ENCODE data around the gene DNAJB1. TPM values are rescaled to one million over a fixed set of nuclear protein-coding genes. Genes with fewer than 3 reads are reported as not detected.

DNAJB1 gene
- total RNA-seq, 1 experiment from 2014 or later = 77.7 TPM

GRCh38 chr19:14558370-14559066, 40.3 kb upstream of the DNAJB1 start:
- Mint-ChIP-seq H3K9me3 (no peaks in the 10 kb centered on the region), H3K36me3 (ENCODE audit: insufficient read depth in 1 of 3, low read depth in 3 of 3) (no peaks in the 10 kb centered on the region; a peak in 3 of 7 replicates), H3K4me3 (no peak overlapping the region; a peak in 1 of 5 replicates), H3K27ac (peak overlapping the region; percentile 77 to 80 (median 78); a peak in 3 of 7 replicates), H3K27me3 (ENCODE audit: low read depth) (no peaks in the 10 kb centered on the region), H3K4me1 (peaks cover 33 to 55% of the 10 kb centered on the region in 2 experiments)
- WGBS (ENCODE audit: extremely low coverage, insufficient read length, low lambda C conversion rate) = no CpG with 5 or more reads among the region's 23 CpGs
- no peak overlapping the region for H2BK20ac ChIP-seq (ENCODE audit: low read depth, low read length, poor library complexity, severe bottlenecking)
- H2AFZ ChIP-seq (ENCODE audit: low read length) = no peak overlapping the region
- H3T11ph ChIP-seq (ENCODE audit: low read length) = no peak overlapping the region
- H3K4me1 ChIP-seq (ENCODE audit: insufficient read depth, low read length) = no peaks in the 10 kb centered on the region; the same call in 1 of the 2 replicates
- H3K56ac ChIP-seq (ENCODE audit: insufficient read length, low read depth, low read length) = no peak overlapping the region
- H3K79me2 ChIP-seq (ENCODE audit: insufficient read depth, low read length) = peaks cover 1% of the 10 kb centered on the region; the same call in 1 of the 2 replicates
- no peak overlapping the region for H4K8ac ChIP-seq (replicated peaks; ENCODE audit: insufficient read length, low read depth, low read length)
- H2BK12ac ChIP-seq (ENCODE audit: insufficient read length, low read depth, low read length) = no peak overlapping the region
- no peak overlapping the region for H3K23ac ChIP-seq (ENCODE audit: insufficient read length, low read depth, low read length)
- no peak overlapping the region for H3K18ac ChIP-seq (ENCODE audit: insufficient read length, low read depth, low read length)
- no peak for TF ChIP-seq CTCF (conservative IDR thresholded peaks at IDR 0.05)
- no peak overlapping the region for H2AK5ac ChIP-seq (ENCODE audit: insufficient read length, low read length)
- no peak for DNase-seq
- H3K4me2 ChIP-seq (ENCODE audit: insufficient read depth, insufficient read length, low read length) = no peak overlapping the region
- no peak overlapping the region for H3K4ac ChIP-seq (ENCODE audit: low read depth, low read length)
- no peak overlapping the region for H3K27ac ChIP-seq (ENCODE audit: insufficient read length, low read depth, low read length)
- no peak overlapping the region for H2BK120ac ChIP-seq (ENCODE audit: low read depth, low read length, poor library complexity, severe bottlenecking)
- H4K91ac ChIP-seq (ENCODE audit: insufficient read length, low read depth, low read length) = no peak overlapping the region
- no peak overlapping the region for H3K9ac ChIP-seq (ENCODE audit: extremely low read depth, insufficient read length, low read length)
- H3K14ac ChIP-seq (ENCODE audit: insufficient read depth, low read length) = no peak overlapping the region
- no peaks in the 10 kb centered on the region for H3K9me3 ChIP-seq (ENCODE audit: control insufficient read depth, low read depth, low read length)
- no peak overlapping the region for H2BK5ac ChIP-seq (ENCODE audit: insufficient read length, low read length)
- H3K23me2 ChIP-seq (ENCODE audit: insufficient read length, low read depth, low read length, poor library complexity, severe bottlenecking) = peaks cover 3% of the 10 kb centered on the region
- no peak overlapping the region for H2BK15ac ChIP-seq (ENCODE audit: low read depth, low read length)
- H4K5ac ChIP-seq (ENCODE audit: insufficient read length, low read depth, low read length) = no peak overlapping the region
- peaks cover 9% of the 10 kb centered on the region for H3K79me1 ChIP-seq (ENCODE audit: insufficient read depth, low read depth, low read length, poor library complexity, severe bottlenecking)
- no peaks in the 10 kb centered on the region for H4K20me1 ChIP-seq (ENCODE audit: control insufficient read depth, insufficient read depth, insufficient read length)
- no peaks in the 10 kb centered on the region for H3K27me3 ChIP-seq (ENCODE audit: insufficient read depth, low read length)

Measured in H9 (cell line).